Skeletal muscle tissue (tissue), 4 donors: ENCODE data around the gene BABAM2. TPM values are rescaled to one million over a fixed set of nuclear protein-coding genes. Genes with fewer than 3 reads are reported as not detected.

Experiments used
- H3K27ac ChIP-seq: one replicate; pipeline ENCODE4 v1.7.0; 2013; ENCODE audit warnings: mild to moderate bottlenecking, low read depth, low read length, inconsistent platforms
- H3K27me3 ChIP-seq, 3 donors: one replicate each; pipeline ENCODE4 v1.7.0; 2013; ENCODE audit warnings: low read length in 3 of 3; ENCODE audit not compliant: control insufficient read depth in 3 of 3, insufficient read depth in 3 of 3
- H3K36me3 ChIP-seq, 3 donors: one replicate each; pipeline ENCODE4 v1.7.0; 2013; ENCODE audit warnings: low read length in 3 of 3; ENCODE audit not compliant: control insufficient read depth in 3 of 3, insufficient read depth in 3 of 3
- H3K4me1 ChIP-seq, 3 donors: one replicate each; pipeline ENCODE4 v1.7.0; 2013; ENCODE audit warnings: low read length in 3 of 3, mild to moderate bottlenecking in 3 of 3; ENCODE audit not compliant: control insufficient read depth in 3 of 3, insufficient read depth in 3 of 3
- H3K4me3 ChIP-seq, 3 donors: one replicate each; pipeline ENCODE4 v1.7.0; 2013; ENCODE audit warnings: low read length in 3 of 3
- H3K9ac ChIP-seq, 3 donors: one replicate each; pipeline ENCODE4 v1.7.0; 2013; ENCODE audit warnings: low read length in 3 of 3, mild to moderate bottlenecking in 3 of 3, moderate library complexity in 2 of 3, low read depth in 1 of 3
- H3K9me3 ChIP-seq, 3 donors: one replicate each; pipeline ENCODE4 v1.7.0; 2013; ENCODE audit warnings: low read length in 3 of 3; ENCODE audit not compliant: control insufficient read depth in 3 of 3
- total RNA-seq: library from RNA; depleted of rRNA; stranded (reverse); fragments of >200 nt; gene quantifications from one replicate; pipeline ENCODE4 v1.2.3, GENCODE V29; 2014
- donor health status: Osteomylitis.

BABAM2 gene
- 24.0 TPM for total RNA-seq

- Histone ChIP-seq H3K27me3 (no peaks in the 10 kb centered on the region), H3K36me3 (peaks cover 0 to 8% (median 0%) of the 10 kb centered on the region in 3 donors), H3K4me1 (peaks cover 6 to 25% (median 9%) of the 10 kb centered on the region in 3 donors), H3K9me3 (no peaks in the 10 kb centered on the region), H3K27ac (peak within 1 kb of the TSS; percentile 96), H3K9ac (peak within 1 kb of the TSS; percentile 96 to 97 (median 96)), H3K4me3 (peak within 1 kb of the TSS; percentile 97 to 98 (median 98))
These were observed at the start of gene BABAM2, which contains the start of gene RBKS for GRCh38 chr2:27890146-27890923. BABAM2 (plus strand) TSS chr2:27890729; CDS start chr2:27894557, 3,828 bp downstream. RBKS (minus strand) TSS chr2:27890387; CDS start chr2:27890345, 42 bp downstream.

- Histone ChIP-seq H3K27me3 (no peaks in the 10 kb centered on the region), H3K4me1 (peaks cover 10 to 16% (median 13%) of the 10 kb centered on the region in 3 donors), H3K27ac (no peak overlapping the region), H3K9ac (no peak overlapping the region), H3K36me3 (no peaks in the 10 kb centered on the region), H3K4me3 (no peak overlapping the region), H3K9me3 (no peaks in the 10 kb centered on the region)
These were observed 47.6 kb upstream of the BABAM2 start for GRCh38 chr2:27842894-27843293.

- no peaks in the 10 kb centered on the region for H3K9me3 ChIP-seq
- H3K27me3 ChIP-seq: no peaks in the 10 kb centered on the region
- H3K9ac ChIP-seq: no peak overlapping the region
- no peak overlapping the region for H3K4me3 ChIP-seq
- H3K36me3 ChIP-seq: no peaks in the 10 kb centered on the region
- H3K4me1 ChIP-seq: peaks cover 10 to 16% (median 13%) of the 10 kb centered on the region in 3 donors
- no peak overlapping the region for H3K27ac ChIP-seq
These were observed 46.5 kb upstream of the BABAM2 start for GRCh38 chr2:27843992-27844391.

- Histone ChIP-seq H3K9me3 (no peaks in the 10 kb centered on the region), H3K9ac (no peak overlapping the region), H3K4me3 (no peak overlapping the region), H3K27me3 (no peaks in the 10 kb centered on the region), H3K36me3 (no peaks in the 10 kb centered on the region), H3K27ac (peak overlapping the region; percentile 16), H3K4me1 (peaks cover 13 to 19% (median 15%) of the 10 kb centered on the region in 3 donors)
These were observed 45.7 kb upstream of the BABAM2 start for GRCh38 chr2:27844821-27845255.

- H3K4me3 ChIP-seq: no peak overlapping the region
- no peak overlapping the region for H3K27ac ChIP-seq
- H3K9ac ChIP-seq: no peak overlapping the region
- H3K9me3 ChIP-seq: no peaks in the 10 kb centered on the region
- no peaks in the 10 kb centered on the region for H3K36me3 ChIP-seq
- peaks cover 13 to 19% (median 15%) of the 10 kb centered on the region in 3 donors for H3K4me1 ChIP-seq
- no peaks in the 10 kb centered on the region for H3K27me3 ChIP-seq
These were observed 43.2 kb upstream of the BABAM2 start for GRCh38 chr2:27847333-27847732.

GRCh38 chr2:27849558-27850205, 40.8 kb upstream of the BABAM2 start:
- H3K9me3 ChIP-seq: no peaks in the 10 kb centered on the region
- peaks cover 7 to 17% (median 13%) of the 10 kb centered on the region in 3 donors for H3K4me1 ChIP-seq
- no peaks in the 10 kb centered on the region for H3K27me3 ChIP-seq
- no peak overlapping the region for H3K9ac ChIP-seq
- H3K36me3 ChIP-seq: no peaks in the 10 kb centered on the region
- H3K27ac ChIP-seq: peak overlapping the region; percentile 21
- no peak overlapping the region for H3K4me3 ChIP-seq

- H3K4me1 ChIP-seq: peaks cover 2 to 8% (median 7%) of the 10 kb centered on the region in 3 donors
These were observed 37.8 kb upstream of the BABAM2 start for GRCh38 chr2:27852691-27853090.

GRCh38 chr2:27854229-27854862, 36.2 kb upstream of the BABAM2 start:
- Histone ChIP-seq H3K9me3 (no peaks in the 10 kb centered on the region), H3K9ac (no peak overlapping the region), H3K27ac (no peak overlapping the region), H3K27me3 (no peaks in the 10 kb centered on the region), H3K4me3 (no peak overlapping the region), H3K4me1 (peaks cover 2 to 8% (median 7%) of the 10 kb centered on the region in 3 donors), H3K36me3 (no peaks in the 10 kb centered on the region)

More at GRCh38 chr2:27852691-27853090, 37.8 kb upstream of the BABAM2 start:
- Histone ChIP-seq H3K27ac (no peak overlapping the region), H3K9ac (no peak overlapping the region), H3K9me3 (no peaks in the 10 kb centered on the region), H3K36me3 (no peaks in the 10 kb centered on the region), H3K4me3 (no peak overlapping the region), H3K27me3 (no peaks in the 10 kb centered on the region)

GRCh38 chr2:27855476-27855875, 35.1 kb upstream of the BABAM2 start:
- no peaks in the 10 kb centered on the region for H3K9me3 ChIP-seq
- H3K36me3 ChIP-seq: no peaks in the 10 kb centered on the region
- H3K27ac ChIP-seq: no peak overlapping the region
- no peak overlapping the region for H3K4me3 ChIP-seq
- no peaks in the 10 kb centered on the region for H3K27me3 ChIP-seq
- peaks cover 2 to 4% (median 3%) of the 10 kb centered on the region in 3 donors for H3K4me1 ChIP-seq
- H3K9ac ChIP-seq: no peak overlapping the region
